A549 (cell line): ENCODE measurements around the gene C12orf42. TPM values are rescaled to one million over a fixed set of nuclear protein-coding genes. Genes with fewer than 3 reads are reported as not detected.

ENCODE experiments used
- ATAC-seq, 2 experiments: fragments of 200-7000 bp in 1 of 2; fragments of >200 bp in 1 of 2; cut with Nextera tagmentation in 1 of 2; cut with Tn5 transposase in 1 of 2; 3 replicates each; pipeline versions ENCODE4 v1.8.0 to v1.9.1; 2018 to 2020; ENCODE audit warnings: mild to moderate bottlenecking in 1 of 2, moderate library complexity in 1 of 2
- CTCF ChIA-PET: fragments of 300-600 bp; sonication (Branson Sonifier 250); formaldehyde crosslinking; extraction: SDS; loops from one replicate; lab custom pipeline; 2021; ENCODE audit warnings: antibody characterized with exemption, inconsistent platforms; lab: Yijun Ruan, JAX
- POLR2A ChIA-PET: fragments of 350-600 bp; formaldehyde crosslinking; extraction: SDS; loops from one replicate; lab custom pipeline; 2021; ENCODE audit warnings: antibody characterized with exemption, inconsistent platforms; lab: Yijun Ruan, JAX
- DNase-seq, 2 experiments: peaks; one replicate each; pipeline versions ENCODE4 v3.0.0 to v3.0.0-alpha.2; 2011 to 2016; ENCODE audit warnings: low read depth in 1 of 2, low spot score in 1 of 2
- FAIRE-seq: peaks from 2 replicates; lab custom pipeline; 2011; peaks lifted over from hg19 to GRCh38; lab: Jason Lieb, UNC
- H3K27ac ChIP-seq, 2 experiments: fragments of >200 bp; sonication (Bioruptor Twin); formaldehyde crosslinking; 3 replicates each; pipeline ENCODE4 v1.5.1; 2016 to 2017
- H3K4me1 ChIP-seq: fragments of >200 bp; sonication (Bioruptor Twin); formaldehyde crosslinking; 3 replicates; pipeline ENCODE4 v1.6.1; 2016
- H3K4me2 ChIP-seq: fragments of >200 bp; sonication (Bioruptor Twin); formaldehyde crosslinking; 3 replicates; pipeline ENCODE4 v1.6.1; 2016
- H3K4me3 ChIP-seq: fragments of >200 bp; sonication (Bioruptor Twin); formaldehyde crosslinking; 3 replicates; pipeline ENCODE4 v1.5.1; 2016
- H3K9me3 ChIP-seq: fragments of >200 bp; sonication (Bioruptor Twin); formaldehyde crosslinking; 3 replicates; pipeline ENCODE4 v1.6.1; 2016
- BHLHE40 ChIP-seq: IDR thresholded peaks from 2 replicates; pipeline ENCODE4 v1.6.1; 2012; ENCODE audit warnings: low read depth, low read length, inconsistent platforms
- CEBPB ChIP-seq, 2 experiments: fragments of >200 bp in 1 of 2; sonication (Bioruptor Twin) in 1 of 2; formaldehyde crosslinking in 1 of 2; IDR thresholded peaks; 2 replicates each; pipeline ENCODE4 v1.6.1; 2012 to 2016
- FOXS1 ChIP-seq: fragments of 250-450 bp; sonication (Bioruptor Pico); IDR thresholded peaks from 2 replicates; pipeline ENCODE4 v1.5.0; 2020; ENCODE audit warnings: mild to moderate bottlenecking, moderate library complexity
- GATA3 ChIP-seq: IDR thresholded peaks from 2 replicates; pipeline ENCODE4 v1.6.1; 2012; ENCODE audit warnings: borderline replicate concordance
- JUNB ChIP-seq: fragments of >200 bp; sonication (Bioruptor Twin); formaldehyde crosslinking; IDR thresholded peaks from 2 replicates; pipeline ENCODE4 v1.6.1; 2016
- KDM1A ChIP-seq: fragments of 200-600 bp; sonication (generic); IDR thresholded peaks from 2 replicates; pipeline ENCODE4 v1.6.1; 2016; ENCODE audit warnings: low read depth, mild to moderate bottlenecking
- MAZ ChIP-seq: fragments of 150-350 bp; IDR thresholded peaks from 2 replicates; pipeline ENCODE4 v1.6.1; 2014; ENCODE audit warnings: antibody characterized with exemption, low read depth, low read length, borderline replicate concordance
- POLR2A ChIP-seq: IDR thresholded peaks from 2 replicates; pipeline ENCODE4 v1.6.1; 2012; ENCODE audit warnings: mild to moderate bottlenecking, low read length
- POLR2AphosphoS2 ChIP-seq: conservative IDR thresholded peaks from 2 replicates; pipeline ENCODE4 v1.6.1; 2012; ENCODE audit warnings: low read length, improper control_type of control experiment, inconsistent platforms
- RAD21 ChIP-seq, 2 experiments: fragments of >200 bp in 1 of 2; sonication (Bioruptor Twin) in 1 of 2; formaldehyde crosslinking in 1 of 2; IDR thresholded peaks in 1 of 2; conservative IDR thresholded peaks in 1 of 2; 2 replicates in 1 of 2; 3 replicates in 1 of 2; pipeline ENCODE4 v1.6.1; 2012 to 2018; ENCODE audit warnings: inconsistent platforms in 1 of 2
- RCOR1 ChIP-seq: fragments of 150-350 bp; IDR thresholded peaks from 2 replicates; pipeline ENCODE4 v1.6.1; 2014; ENCODE audit warnings: antibody characterized with exemption, low read length, low read depth
- TFCP2L1 ChIP-seq: fragments of 250-450 bp; sonication (Bioruptor Pico); IDR thresholded peaks from 2 replicates; pipeline ENCODE4 v1.5.0; 2021; ENCODE audit warnings: mild to moderate bottlenecking
- ZNF302 ChIP-seq: fragments of 250-450 bp; sonication (Bioruptor Pico); IDR thresholded peaks from 2 replicates; pipeline ENCODE4 v1.9.0; 2021; ENCODE audit warnings: inconsistent platforms, mild to moderate bottlenecking, moderate library complexity
- ZSCAN20 ChIP-seq: fragments of 250-450 bp; sonication (Bioruptor Pico); IDR thresholded peaks from 2 replicates; pipeline ENCODE4 v1.8.0; 2022; ENCODE audit warnings: mild to moderate bottlenecking, moderate library complexity
- WGBS: methylation state at CpG from one replicate; pipeline ENCODE4 v1.1.6; 2017; ENCODE audit errors: missing lambda C conversion rate; 5-methylcytosine and 5-hydroxymethylcytosine counted together
- polyA plus RNA-seq, 4 experiments: library from polyadenylated mRNA; depleted of rRNA in 3 of 4; stranded (reverse); fragments of >200 nt; fragmentation: RNase III in 1 of 4; extraction: RNeasy Plus Mini Kit Qiagen cat#74134 plus additional on column Dnase treatment in 1 of 4; gene quantifications; 2 replicates in 3 of 4; 3 replicates in 1 of 4; pipeline ENCODE4 v1.2.3, GENCODE V29; 2011 to 2017
- TF ChIP-seq, protein P1 (sequence below): fragments of >200 bp; sonication (Bioruptor Twin); formaldehyde crosslinking; IDR thresholded peaks from 3 replicates; pipeline ENCODE4 v1.5.1; 2016
- TF ChIP-seq, protein P2 (sequence below): IDR thresholded peaks from 2 replicates; pipeline ENCODE4 v1.6.1; 2012
- TF ChIP-seq, protein P3 (sequence below): fragments of 450-650 bp; IDR thresholded peaks from 2 replicates; pipeline ENCODE4 v1.6.1; 2014; ENCODE audit warnings: antibody characterized with exemption

Gene C12orf42
- polyA plus RNA-seq, 2 of the 4 experiments (the other 2 are of a cell fraction): not detected

DNA sequence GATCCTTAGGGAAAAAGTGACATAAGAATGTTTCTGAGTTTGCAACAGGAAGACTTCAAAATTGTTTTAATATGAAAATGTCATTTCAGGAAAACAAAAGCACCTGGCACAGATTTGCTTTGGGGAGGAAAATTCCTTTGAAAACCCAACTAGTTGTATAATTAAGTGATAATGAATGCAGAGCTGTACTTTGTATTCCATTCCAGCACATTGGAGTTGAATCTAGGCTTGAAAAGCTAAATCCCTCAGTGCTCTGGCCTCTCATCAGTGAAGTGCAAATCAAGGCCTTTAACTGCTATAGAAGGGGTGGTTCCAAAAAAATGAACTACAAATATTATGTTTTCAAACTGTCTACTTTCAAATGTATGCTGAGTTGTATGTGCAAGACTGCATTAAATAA is 19.6 kb upstream of the C12orf42 start:
- Histone ChIP-seq H3K4me2 (no peak overlapping the region), H3K4me3 (no peak overlapping the region), H3K27ac (no peak overlapping the region), H3K9me3 (no peaks in the 10 kb centered on the region), H3K4me1 (no peaks in the 10 kb centered on the region)
- no peak for ATAC-seq
- FAIRE-seq: no peak
- ChIA-PET CTCF (interaction anchor here (0.6 to 2.2 kb wide), 3 partner anchors 15 to 23 kb away, joined by 3 to 5 read pairs (median 3); no protein-coding TSS in a partner anchor), POLR2A (no interaction called here)
- TF ChIP-seq POLR2A (no peak), MAZ (no peak), TFCP2L1 (CRISPR knock-in tag) (no peak), CEBPB (IDR thresholded peaks at IDR 0.05) (no peak), RCOR1 (no peak), JUNB (no peak)
- TF ChIP-seq, protein P1, sequence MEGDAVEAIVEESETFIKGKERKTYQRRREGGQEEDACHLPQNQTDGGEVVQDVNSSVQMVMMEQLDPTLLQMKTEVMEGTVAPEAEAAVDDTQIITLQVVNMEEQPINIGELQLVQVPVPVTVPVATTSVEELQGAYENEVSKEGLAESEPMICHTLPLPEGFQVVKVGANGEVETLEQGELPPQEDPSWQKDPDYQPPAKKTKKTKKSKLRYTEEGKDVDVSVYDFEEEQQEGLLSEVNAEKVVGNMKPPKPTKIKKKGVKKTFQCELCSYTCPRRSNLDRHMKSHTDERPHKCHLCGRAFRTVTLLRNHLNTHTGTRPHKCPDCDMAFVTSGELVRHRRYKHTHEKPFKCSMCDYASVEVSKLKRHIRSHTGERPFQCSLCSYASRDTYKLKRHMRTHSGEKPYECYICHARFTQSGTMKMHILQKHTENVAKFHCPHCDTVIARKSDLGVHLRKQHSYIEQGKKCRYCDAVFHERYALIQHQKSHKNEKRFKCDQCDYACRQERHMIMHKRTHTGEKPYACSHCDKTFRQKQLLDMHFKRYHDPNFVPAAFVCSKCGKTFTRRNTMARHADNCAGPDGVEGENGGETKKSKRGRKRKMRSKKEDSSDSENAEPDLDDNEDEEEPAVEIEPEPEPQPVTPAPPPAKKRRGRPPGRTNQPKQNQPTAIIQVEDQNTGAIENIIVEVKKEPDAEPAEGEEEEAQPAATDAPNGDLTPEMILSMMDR: no peak
- TF ChIP-seq, protein P2, sequence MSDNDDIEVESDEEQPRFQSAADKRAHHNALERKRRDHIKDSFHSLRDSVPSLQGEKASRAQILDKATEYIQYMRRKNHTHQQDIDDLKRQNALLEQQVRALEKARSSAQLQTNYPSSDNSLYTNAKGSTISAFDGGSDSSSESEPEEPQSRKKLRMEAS: no peak
- DNase-seq: no peak

DNA sequence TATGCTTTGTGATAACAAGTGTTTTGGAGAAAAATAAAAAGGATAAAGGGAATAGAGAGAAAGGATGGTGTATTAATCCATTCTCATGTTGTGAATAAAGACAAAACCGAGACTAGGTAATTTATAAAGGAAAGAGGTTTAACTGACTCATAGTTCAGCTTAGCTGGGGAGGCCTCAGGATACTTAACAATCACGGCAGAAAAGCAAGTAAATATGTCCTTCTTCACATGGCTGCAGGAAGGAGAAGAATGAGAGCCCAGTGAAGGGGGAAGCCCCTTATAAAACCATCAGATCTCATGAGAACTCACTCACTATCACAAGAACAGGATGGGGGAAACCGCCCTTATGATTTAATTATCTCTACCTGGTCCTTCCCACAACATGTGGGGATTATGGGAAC is 18.1 kb upstream of the C12orf42 start:
- no peak for ATAC-seq
- TF ChIP-seq KDM1A (no peak), POLR2AphosphoS2 (no peak), BHLHE40 (no peak), GATA3 (no peak)
- TF ChIP-seq, all 56 proteins: peak for 0
- no peak for DNase-seq
- Histone ChIP-seq H3K4me2 (no peak overlapping the region), H3K4me1 (no peaks in the 10 kb centered on the region), H3K9me3 (no peaks in the 10 kb centered on the region), H3K27ac (no peak overlapping the region), H3K4me3 (no peak overlapping the region)
- CTCF ChIA-PET: interaction anchor here (2.2 kb wide), 1 partner anchor 13 kb away, joined by 5 read pairs; no protein-coding TSS in a partner anchor
- 34% methylated on average over 3 of the region's 3 CpGs for WGBS
- FAIRE-seq: no peak
- POLR2A ChIA-PET: no interaction called here

DNA sequence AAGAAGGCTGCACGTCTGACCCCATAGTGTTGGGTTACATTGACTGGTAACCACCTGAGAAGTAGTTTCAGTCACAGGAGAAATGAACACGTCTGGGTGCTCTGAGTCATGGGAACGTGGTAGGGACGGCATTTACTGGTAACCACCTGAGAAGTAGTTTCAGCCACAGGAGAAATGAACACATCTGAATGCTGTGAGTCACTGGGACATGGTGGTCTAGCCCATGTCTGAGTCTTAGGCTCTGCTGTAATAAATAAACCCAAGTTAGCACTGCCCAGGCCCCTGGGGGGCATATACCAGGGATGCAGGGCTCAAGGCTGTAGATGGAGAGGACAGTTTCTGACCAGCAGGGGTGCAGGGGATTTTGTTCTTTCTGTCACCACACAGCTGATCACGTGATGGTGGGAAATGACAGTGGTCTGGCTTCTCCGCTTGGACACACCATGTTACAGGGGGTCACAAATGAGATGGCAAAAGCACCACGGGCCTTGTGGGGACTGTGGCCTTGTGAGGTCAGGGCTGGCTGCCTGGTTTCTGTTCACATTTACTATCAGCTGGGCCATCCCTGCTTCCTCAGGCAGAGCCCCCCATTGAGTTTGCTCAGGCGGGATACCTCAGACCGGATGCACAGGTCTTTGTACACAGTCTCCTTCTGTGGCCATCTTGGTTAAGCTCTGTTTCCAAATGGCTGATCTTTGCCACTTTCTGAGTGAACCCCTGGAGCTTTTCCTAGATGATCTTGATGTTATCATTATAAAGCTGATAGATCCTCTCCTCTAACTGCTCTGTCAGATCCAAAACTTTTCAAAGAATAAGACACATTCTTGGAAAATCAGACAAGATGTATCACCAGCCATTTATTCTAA is 9.8 kb upstream of the C12orf42 start:
- FAIRE-seq (no peak), ATAC-seq (peak; percentile 39 to 48; a peak in 4 of 6 replicates), DNase-seq (no peak)
- H3K4me3 ChIP-seq: no peak overlapping the region
- no peak overlapping the region for H3K27ac ChIP-seq
- H3K9me3 ChIP-seq: no peaks in the 10 kb centered on the region
- WGBS: 60% methylated on average over 9 of the region's 9 CpGs
- no peak overlapping the region for H3K4me2 ChIP-seq
- H3K4me1 ChIP-seq: no peaks in the 10 kb centered on the region
- TF ChIP-seq, protein P3, sequence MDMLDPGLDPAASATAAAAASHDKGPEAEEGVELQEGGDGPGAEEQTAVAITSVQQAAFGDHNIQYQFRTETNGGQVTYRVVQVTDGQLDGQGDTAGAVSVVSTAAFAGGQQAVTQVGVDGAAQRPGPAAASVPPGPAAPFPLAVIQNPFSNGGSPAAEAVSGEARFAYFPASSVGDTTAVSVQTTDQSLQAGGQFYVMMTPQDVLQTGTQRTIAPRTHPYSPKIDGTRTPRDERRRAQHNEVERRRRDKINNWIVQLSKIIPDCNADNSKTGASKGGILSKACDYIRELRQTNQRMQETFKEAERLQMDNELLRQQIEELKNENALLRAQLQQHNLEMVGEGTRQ: 0 out of 2 replicates have a peak, but pooled peaks have one; percentile 27
- no peak for TF ChIP-seq FOXS1 (CRISPR knock-in tag)
- POLR2A ChIA-PET: no interaction called here
- CTCF ChIA-PET: interaction anchor here (0.6 to 1.3 kb wide), 3 partner anchors 9 to 188 kb away, joined by 3 to 6 read pairs (median 3); no protein-coding TSS in a partner anchor

DNA sequence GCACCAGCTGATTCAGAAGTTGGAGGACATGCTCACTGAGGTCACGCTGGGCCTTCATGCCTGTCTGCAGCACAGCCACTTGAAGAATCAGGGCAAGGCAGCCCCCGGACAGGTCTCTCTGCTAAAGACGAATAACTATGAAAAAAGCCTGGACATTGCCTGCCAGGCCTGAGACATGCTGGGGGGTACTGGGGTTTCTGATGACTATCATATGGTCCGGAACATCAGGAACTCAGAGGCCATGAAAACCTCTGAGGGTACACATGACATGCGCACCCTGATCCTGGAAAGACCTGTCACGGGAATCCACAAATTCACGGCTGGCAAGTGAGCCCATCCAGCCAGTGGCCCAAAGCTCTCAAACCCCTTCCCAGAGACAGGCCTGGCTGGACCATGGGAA is 8.8 kb upstream of the C12orf42 start:
- no peaks in the 10 kb centered on the region for H3K9me3 ChIP-seq
- WGBS: 87% methylated on average over 6 of the region's 7 CpGs
- CTCF ChIA-PET: interaction anchor here (0.6 to 1.3 kb wide), 3 partner anchors 8 to 621 kb away, joined by 3 to 6 read pairs (median 4); no protein-coding TSS in a partner anchor
- no peak for TF ChIP-seq ZSCAN20 (CRISPR knock-in tag)
- no peak for TF ChIP-seq RAD21 (conservative IDR thresholded peaks at IDR 0.05 in 1 of 2, IDR thresholded peaks at IDR 0.05 in 1 of 2)
- TF ChIP-seq, protein P2: no peak
- TF ChIP-seq JUNB: no peak
- TF ChIP-seq ZNF302 (CRISPR knock-in tag): no peak
- no peak overlapping the region for H3K4me3 ChIP-seq
- H3K4me1 ChIP-seq: peaks cover 6% of the 10 kb centered on the region; the same call in 2 of the 3 replicates
- DNase-seq (no peak), ATAC-seq (no peak), FAIRE-seq (no peak)
- POLR2A ChIA-PET: no interaction called here
- no peak overlapping the region for H3K4me2 ChIP-seq
- H3K27ac ChIP-seq: no peak overlapping the region
